Stimulated activated naive CD8-positive, alpha-beta T cell treated with anti-CD3 and anti-CD28 coated beads, Interleukin-15, amount 100 ng/mL, for 72 hours (primary cell): ENCODE results near the gene HAPLN2.
"Not testable (repeated sequence)": the region's sequence is repeated elsewhere in the genome, so short reads cannot be mapped to it uniquely, and the experiment has no call there.

ENCODE experiments used
- ATAC-seq: fragments of 150-1000 bp; cut with Tn5 transposase; 2 replicates; pipeline ENCODE4 v1.10.0; 2021; ENCODE audit warnings: mild to moderate bottlenecking, moderate library complexity
- DNase-seq, 2 donors: peaks; one replicate each; pipeline ENCODE4 v3.0.0; 2021 to 2022
- H3K27ac Mint-ChIP-seq, 2 donors: one replicate each; pipeline ENCODE4 v1.8.0; 2022; ENCODE audit warnings: mild to moderate bottlenecking in 2 of 2, mixed read lengths in 2 of 2, moderate library complexity in 2 of 2
- H3K27me3 Mint-ChIP-seq: one replicate; pipeline ENCODE4 v1.8.0; 2022; ENCODE audit warnings: mixed read lengths
- H3K4me1 Mint-ChIP-seq: one replicate; pipeline ENCODE4 v1.8.0; 2022; ENCODE audit warnings: mild to moderate bottlenecking, mixed read lengths
- H3K4me3 Mint-ChIP-seq, 2 donors: one replicate each; pipeline ENCODE4 v1.8.0; 2022; ENCODE audit warnings: mild to moderate bottlenecking in 2 of 2, mixed read lengths in 2 of 2, moderate library complexity in 1 of 2
- H3K9me3 Mint-ChIP-seq, 2 donors: one replicate each; pipeline ENCODE4 v1.8.0; 2022; ENCODE audit warnings: mixed read lengths in 2 of 2

Gene HAPLN2

GRCh38 chr1:156586892-156587477, 32.2 kb upstream of the HAPLN2 start:
- no peak overlapping the region for H3K27ac Mint-ChIP-seq
- no peak for ATAC-seq
- H3K9me3 Mint-ChIP-seq = no peaks in the 10 kb centered on the region
- no peak overlapping the region for H3K4me3 Mint-ChIP-seq
- H3K4me1 Mint-ChIP-seq = peaks cover 45% of the 10 kb centered on the region
- DNase-seq = no peak
- no peaks in the 10 kb centered on the region for H3K27me3 Mint-ChIP-seq

DNA sequence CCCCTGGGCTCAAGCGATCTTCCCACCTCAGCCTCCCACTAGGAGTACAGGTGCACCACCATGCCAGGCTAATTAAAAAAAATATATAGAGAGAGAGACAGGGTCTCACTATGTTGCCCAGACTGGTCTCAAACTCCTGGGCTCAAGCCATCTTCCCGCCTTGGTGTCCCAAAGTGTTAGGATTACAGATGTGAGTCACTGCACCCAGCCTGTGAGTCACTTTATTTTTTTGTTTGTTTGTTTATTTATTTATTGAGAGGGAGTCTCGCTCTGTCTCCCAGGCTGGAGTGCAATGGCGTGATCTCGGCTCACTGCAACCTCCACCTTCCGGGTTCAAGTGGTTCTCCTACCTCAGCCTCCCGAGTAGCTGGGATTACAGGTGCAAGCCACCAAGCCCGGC, 31.3 kb upstream of the HAPLN2 start:
- not testable (repeated sequence) for DNase-seq, H3K9me3 Mint-ChIP-seq, ATAC-seq, H3K4me3 Mint-ChIP-seq, H3K27me3 Mint-ChIP-seq, H3K27ac Mint-ChIP-seq
- peaks cover 42% of the 10 kb centered on the region for H3K4me1 Mint-ChIP-seq

DNA sequence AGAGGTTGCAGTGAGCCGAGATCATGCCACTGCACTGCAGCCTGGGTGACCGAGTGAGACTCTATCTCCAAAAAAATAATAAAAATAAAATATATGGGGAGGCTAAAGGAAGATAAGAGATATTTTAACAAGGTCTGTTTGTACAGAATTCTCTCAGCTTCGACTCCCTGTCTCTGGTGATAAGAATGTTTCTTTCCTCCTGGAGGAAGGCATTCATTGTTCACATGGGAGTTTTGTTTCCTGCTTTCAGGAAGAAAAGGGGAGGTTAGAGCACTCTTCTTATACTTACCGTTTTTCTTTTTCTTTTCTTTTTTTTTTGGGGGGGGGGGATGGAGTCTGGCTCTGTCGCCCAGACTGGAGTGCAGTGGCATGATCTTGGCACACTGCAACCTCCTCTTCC, 29.7 kb upstream of the HAPLN2 start:
- no peaks in the 10 kb centered on the region for H3K9me3 Mint-ChIP-seq
- DNase-seq = no peak
- no peaks in the 10 kb centered on the region for H3K27me3 Mint-ChIP-seq
- no peak overlapping the region for H3K4me3 Mint-ChIP-seq
- no peak for ATAC-seq
- peaks cover 30% of the 10 kb centered on the region for H3K4me1 Mint-ChIP-seq
- peak overlapping the region in 1 of 2 donors; percentile 63 for H3K27ac Mint-ChIP-seq

DNA sequence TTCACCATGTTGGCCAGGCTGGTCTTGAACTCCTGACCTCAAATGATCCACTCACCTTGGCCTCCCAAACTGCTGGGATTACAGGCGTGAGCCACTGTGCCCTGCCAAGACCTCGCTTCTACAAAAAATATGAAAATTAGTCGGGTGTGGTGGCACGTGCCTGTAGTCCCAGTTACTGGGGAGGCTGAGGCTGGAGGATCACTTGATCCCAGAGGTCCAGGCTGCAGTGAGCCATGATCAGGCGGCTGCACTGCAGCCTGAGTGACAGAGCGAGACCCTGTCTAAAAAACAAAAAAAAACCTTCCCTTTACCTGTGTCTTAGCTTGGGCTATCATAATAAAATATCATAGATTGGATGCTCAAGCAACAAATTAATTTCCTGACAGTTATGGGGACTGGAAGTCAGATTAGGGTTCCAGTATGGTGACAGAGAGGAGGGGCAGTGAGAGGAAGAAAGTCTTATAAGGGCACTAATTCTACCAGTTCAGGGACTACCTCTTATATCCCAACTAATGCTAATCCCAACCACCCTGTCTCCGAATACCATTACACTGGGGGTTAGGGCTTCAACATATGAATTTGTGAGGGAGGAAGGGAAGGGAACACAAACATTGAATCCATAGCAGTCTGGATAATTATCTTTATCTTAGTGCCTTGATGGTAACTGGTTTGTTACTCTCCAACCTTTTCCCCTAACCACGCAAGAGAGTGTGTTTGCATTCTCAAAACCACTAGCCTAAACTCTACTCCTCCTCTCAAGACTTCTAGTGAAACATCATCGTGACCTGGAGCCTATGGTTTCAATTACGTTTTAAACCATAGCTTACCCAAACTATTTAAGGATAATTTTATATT, 28.7 kb upstream of the HAPLN2 start:
- no peaks in the 10 kb centered on the region for H3K9me3 Mint-ChIP-seq
- ATAC-seq (no peak), DNase-seq (no peak)
- peak overlapping the region in 1 of 2 donors; percentile 82 for H3K4me3 Mint-ChIP-seq
- H3K4me1 Mint-ChIP-seq = peaks cover 20% of the 10 kb centered on the region
- H3K27ac Mint-ChIP-seq = no peak overlapping the region
- no peaks in the 10 kb centered on the region for H3K27me3 Mint-ChIP-seq

- Mint-ChIP-seq H3K27ac (peak overlapping the region in 1 of 2 donors; percentile 86), H3K27me3 (no peaks in the 10 kb centered on the region), H3K4me1 (peaks cover 19% of the 10 kb centered on the region), H3K9me3 (no peaks in the 10 kb centered on the region), H3K4me3 (peak overlapping the region; percentile 82)
- ATAC-seq (peak; percentile 46), DNase-seq (no peak)
Observed at GRCh38 chr1:156591181-156591431, 28.1 kb upstream of the HAPLN2 start.

DNA sequence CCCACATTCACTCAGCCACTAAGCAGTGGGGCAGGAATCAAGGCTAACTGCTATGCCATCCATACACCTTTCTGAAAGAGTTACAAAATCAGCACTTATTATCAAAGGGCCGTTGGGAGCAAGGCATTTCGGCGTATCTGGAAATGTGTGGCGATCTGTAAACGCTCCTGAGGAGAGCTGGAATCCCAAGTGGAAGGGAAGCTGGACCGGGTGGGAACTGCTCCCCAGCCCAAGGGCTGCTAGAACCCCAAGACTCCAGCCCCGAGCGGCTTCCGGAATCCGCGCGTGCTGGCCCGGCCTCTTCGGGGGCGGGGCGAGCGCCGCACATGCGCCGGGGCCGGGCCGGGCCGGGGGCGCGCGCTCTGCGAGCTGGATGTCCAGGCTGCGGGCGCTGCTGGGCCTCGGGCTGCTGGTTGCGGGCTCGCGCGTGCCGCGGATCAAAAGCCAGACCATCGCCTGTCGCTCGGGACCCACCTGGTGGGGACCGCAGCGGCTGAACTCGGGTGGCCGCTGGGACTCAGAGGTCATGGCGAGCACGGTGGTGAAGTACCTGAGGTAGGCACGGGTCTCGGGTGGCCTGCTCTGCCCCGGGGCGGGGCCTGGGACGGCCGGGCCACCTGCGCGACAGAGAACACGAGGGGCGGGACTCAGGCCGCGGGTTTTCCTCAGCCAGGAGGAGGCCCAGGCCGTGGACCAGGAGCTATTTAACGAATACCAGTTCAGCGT, 27.6 kb upstream of the HAPLN2 start, which contains the start of gene NAXE:
Gene NAXE (plus strand): TSS at position 345 of the 726 bp plus-strand sequence. CDS start 29 bp downstream, at position 374.
- Mint-ChIP-seq H3K27me3 (no peaks in the 10 kb centered on the region), H3K9me3 (no peaks in the 10 kb centered on the region), H3K27ac (peak within 1 kb of the TSS; percentile 56 to 86), H3K4me3 (peak within 1 kb of the TSS; percentile 82), H3K4me1 (peaks cover 19% of the 10 kb centered on the region)
- DNase-seq (peak; percentile 62), ATAC-seq (peak; percentile 92)

DNA sequence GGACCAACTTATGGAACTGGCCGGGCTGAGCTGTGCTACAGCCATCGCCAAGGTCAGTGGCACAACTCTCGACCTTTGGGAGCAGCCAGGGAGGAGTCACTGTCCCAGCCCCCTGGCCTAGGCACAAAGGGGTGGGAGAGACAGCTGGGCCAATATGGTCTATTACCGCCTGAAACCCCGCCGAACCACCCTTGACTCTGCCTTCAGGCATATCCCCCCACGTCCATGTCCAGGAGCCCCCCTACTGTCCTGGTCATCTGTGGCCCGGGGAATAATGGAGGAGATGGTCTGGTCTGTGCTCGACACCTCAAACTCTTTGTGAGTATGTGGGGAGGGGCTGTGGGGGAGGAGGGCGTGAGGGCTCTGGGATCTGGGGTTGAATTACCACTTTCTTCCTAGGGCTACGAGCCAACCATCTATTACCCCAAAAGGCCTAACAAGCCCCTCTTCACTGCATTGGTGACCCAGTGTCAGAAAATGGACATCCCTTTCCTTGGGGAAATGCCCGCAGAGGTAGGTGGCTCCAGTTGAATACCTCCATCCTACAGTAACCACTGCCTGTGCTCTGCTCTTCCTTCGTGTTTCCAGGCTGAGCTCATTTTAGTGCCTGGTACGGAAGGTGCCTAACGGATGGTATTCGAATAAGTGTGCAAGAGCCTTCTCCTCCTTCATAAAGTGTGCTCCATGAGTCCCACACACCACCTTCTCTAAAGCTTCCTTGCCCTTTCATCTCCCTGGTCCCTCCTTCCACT, 26.9 kb upstream of the HAPLN2 start:
- DNase-seq = no peak

DNA sequence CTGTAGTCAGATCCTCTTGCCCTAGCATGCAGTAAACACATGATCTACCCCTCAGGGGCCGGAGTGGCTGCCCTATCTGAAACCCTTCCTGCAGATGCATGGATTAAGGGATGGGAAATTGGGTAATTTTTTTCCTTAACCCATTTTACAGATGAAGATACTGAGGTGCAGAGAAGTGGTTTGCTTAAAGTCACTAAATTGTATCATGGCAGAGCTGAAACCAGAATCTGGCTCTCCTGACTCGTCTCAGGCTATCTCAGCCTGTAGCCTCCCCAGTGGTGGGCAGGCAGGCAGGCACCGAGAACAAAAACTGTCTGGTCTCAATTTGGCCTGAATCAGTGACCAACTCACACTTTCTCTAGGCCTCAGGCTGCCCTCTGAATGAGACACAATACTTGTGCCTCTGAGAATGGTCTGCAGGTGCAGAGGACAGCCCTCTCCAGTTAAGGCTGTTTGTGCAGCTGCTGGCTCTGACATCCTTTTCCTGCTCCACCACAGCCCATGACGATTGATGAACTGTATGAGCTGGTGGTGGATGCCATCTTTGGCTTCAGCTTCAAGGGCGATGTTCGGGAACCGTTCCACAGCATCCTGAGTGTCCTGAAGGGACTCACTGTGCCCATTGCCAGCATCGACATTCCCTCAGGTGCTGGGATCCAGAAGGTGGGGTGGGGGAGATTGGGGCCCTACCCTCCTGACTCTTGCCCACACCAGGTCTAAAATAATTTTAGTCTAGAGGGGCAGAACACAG, 26.1 kb upstream of the HAPLN2 start:
- H3K4me3 Mint-ChIP-seq = peak overlapping the region; percentile 70 to 82
- H3K4me1 Mint-ChIP-seq = peaks cover 19% of the 10 kb centered on the region
- ATAC-seq (no peak), DNase-seq (no peak)
- H3K27me3 Mint-ChIP-seq = no peaks in the 10 kb centered on the region
- peak overlapping the region in 1 of 2 donors; percentile 73 for H3K27ac Mint-ChIP-seq
- no peaks in the 10 kb centered on the region for H3K9me3 Mint-ChIP-seq

More for the DNA sequence above, 26.9 kb upstream of the HAPLN2 start:
- Mint-ChIP-seq H3K27me3 (no peaks in the 10 kb centered on the region), H3K9me3 (no peaks in the 10 kb centered on the region), H3K27ac (peak overlapping the region in 1 of 2 donors; percentile 83), H3K4me3 (peak overlapping the region; percentile 70 to 82), H3K4me1 (peaks cover 19% of the 10 kb centered on the region)
- no peak for ATAC-seq

- no peak overlapping the region for H3K27ac Mint-ChIP-seq
- ATAC-seq (no peak), DNase-seq (no peak)
- H3K9me3 Mint-ChIP-seq = no peaks in the 10 kb centered on the region
- no peaks in the 10 kb centered on the region for H3K27me3 Mint-ChIP-seq
- no peak overlapping the region for H3K4me3 Mint-ChIP-seq
- peaks cover 25% of the 10 kb centered on the region for H3K4me1 Mint-ChIP-seq
Observed at GRCh38 chr1:156593661-156593989, 25.6 kb upstream of the HAPLN2 start.

DNA sequence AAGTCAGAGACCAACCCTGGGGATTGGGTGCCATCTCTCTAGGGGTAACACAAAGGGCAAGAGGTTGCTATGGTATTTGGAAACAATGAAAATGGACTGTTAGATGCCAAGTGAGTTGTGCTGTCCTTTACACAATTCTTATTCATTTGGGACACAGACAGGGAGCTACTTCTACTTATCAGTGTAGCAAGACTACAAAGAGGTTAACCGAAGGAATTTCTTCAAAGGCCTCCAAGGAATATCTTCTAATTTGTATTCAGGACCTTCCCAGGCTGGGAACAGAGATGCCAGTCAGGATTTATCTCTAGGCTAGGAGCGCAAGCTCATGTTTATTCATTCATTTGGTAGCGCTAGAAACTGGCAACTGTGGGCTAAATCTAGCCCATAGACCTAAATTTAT, 25.0 kb upstream of the HAPLN2 start:
- Mint-ChIP-seq H3K4me1 (peaks cover 29% of the 10 kb centered on the region), H3K4me3 (no peak overlapping the region), H3K27ac (no peak overlapping the region), H3K9me3 (no peaks in the 10 kb centered on the region), H3K27me3 (no peaks in the 10 kb centered on the region)
- DNase-seq = no peak
- ATAC-seq = no peak

GRCh38 chr1:156595016-156595415, 24.2 kb upstream of the HAPLN2 start:
- Mint-ChIP-seq H3K27me3 (no peaks in the 10 kb centered on the region), H3K27ac (peak overlapping the region in 1 of 2 donors; percentile 4), H3K4me3 (no peak overlapping the region), H3K4me1 (peaks cover 35% of the 10 kb centered on the region), H3K9me3 (no peaks in the 10 kb centered on the region)
- ATAC-seq (no peak), DNase-seq (no peak)

- no peak overlapping the region for H3K4me3 Mint-ChIP-seq
- H3K27ac Mint-ChIP-seq = no peak overlapping the region
- no peaks in the 10 kb centered on the region for H3K27me3 Mint-ChIP-seq
- ATAC-seq (no peak), DNase-seq (no peak)
- H3K4me1 Mint-ChIP-seq = peaks cover 38% of the 10 kb centered on the region
- H3K9me3 Mint-ChIP-seq = no peaks in the 10 kb centered on the region
Observed at GRCh38 chr1:156596426-156596825, 22.8 kb upstream of the HAPLN2 start.

- Mint-ChIP-seq H3K4me3 (peak overlapping the region in 1 of 2 donors; percentile 6), H3K9me3 (no peaks in the 10 kb centered on the region), H3K4me1 (peaks cover 46% of the 10 kb centered on the region), H3K27me3 (no peaks in the 10 kb centered on the region), H3K27ac (peak overlapping the region; percentile 5 to 16)
- no peak for DNase-seq
- no peak for ATAC-seq
Observed at GRCh38 chr1:156598125-156598524, 21.1 kb upstream of the HAPLN2 start.

GRCh38 chr1:156598731-156599432, 20.3 kb upstream of the HAPLN2 start:
- no peak for ATAC-seq
- DNase-seq = no peak
- Mint-ChIP-seq H3K27ac (peak overlapping the region; percentile 3 to 59), H3K9me3 (no peaks in the 10 kb centered on the region), H3K4me1 (peaks cover 45% of the 10 kb centered on the region), H3K4me3 (peak overlapping the region in 1 of 2 donors; percentile 14), H3K27me3 (no peaks in the 10 kb centered on the region)
